ENCODE measurements around the gene SORCS1. TPM values are rescaled to one million over a fixed set of nuclear protein-coding genes. Genes with fewer than 3 reads are reported as not detected.

The SORCS1 gene
- total RNA-seq, 2 experiments from 2014 or later, result not detected

DNA sequence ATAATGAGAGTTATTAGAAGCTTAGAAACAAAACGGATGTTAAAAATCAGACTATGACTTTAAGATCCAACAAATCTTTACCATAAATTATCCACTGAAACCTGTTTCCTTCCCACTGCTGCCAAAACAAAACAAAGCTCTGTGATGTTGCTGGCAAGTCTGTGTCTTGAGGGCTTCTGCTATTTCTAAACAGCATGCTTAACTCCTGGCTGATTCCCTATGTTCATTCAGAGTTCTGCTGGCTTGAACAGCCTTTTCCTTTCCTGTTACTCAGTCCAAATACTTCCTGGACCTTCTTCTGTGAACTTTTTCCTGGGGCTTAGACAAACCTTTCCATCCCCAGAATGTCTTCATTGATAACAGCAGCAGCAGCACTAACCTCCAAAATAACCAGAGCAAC is 448.1 kb downstream of the SORCS1 start:
- TF ChIP-seq, protein P1, sequence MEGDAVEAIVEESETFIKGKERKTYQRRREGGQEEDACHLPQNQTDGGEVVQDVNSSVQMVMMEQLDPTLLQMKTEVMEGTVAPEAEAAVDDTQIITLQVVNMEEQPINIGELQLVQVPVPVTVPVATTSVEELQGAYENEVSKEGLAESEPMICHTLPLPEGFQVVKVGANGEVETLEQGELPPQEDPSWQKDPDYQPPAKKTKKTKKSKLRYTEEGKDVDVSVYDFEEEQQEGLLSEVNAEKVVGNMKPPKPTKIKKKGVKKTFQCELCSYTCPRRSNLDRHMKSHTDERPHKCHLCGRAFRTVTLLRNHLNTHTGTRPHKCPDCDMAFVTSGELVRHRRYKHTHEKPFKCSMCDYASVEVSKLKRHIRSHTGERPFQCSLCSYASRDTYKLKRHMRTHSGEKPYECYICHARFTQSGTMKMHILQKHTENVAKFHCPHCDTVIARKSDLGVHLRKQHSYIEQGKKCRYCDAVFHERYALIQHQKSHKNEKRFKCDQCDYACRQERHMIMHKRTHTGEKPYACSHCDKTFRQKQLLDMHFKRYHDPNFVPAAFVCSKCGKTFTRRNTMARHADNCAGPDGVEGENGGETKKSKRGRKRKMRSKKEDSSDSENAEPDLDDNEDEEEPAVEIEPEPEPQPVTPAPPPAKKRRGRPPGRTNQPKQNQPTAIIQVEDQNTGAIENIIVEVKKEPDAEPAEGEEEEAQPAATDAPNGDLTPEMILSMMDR (IDR thresholded peaks at IDR 0.05), result no peak
- no peak for ATAC-seq (ENCODE audit: poor library complexity)
- intact Hi-C loops (cut with DNase I, micrococcal nuclease), result no loop called here
- no peaks in the 10 kb centered on the region for H3K36me3 Mint-ChIP-seq (ENCODE audit: low read depth)
- no peak overlapping the region for H3K27ac Mint-ChIP-seq
- H3K27me3 ChIP-seq (ENCODE audit: control insufficient read depth in 1 of 2, insufficient read depth in 2 of 2, low read length in 2 of 2), result no peaks in the 10 kb centered on the region
- H3K9me3 ChIP-seq (ENCODE audit: control insufficient read depth in 1 of 2, insufficient read depth in 1 of 2, low read length in 2 of 2), result peaks cover 0 to 6% of the 10 kb centered on the region in 2 experiments
- H3K4me1 Mint-ChIP-seq (ENCODE audit: low read depth), result no peaks in the 10 kb centered on the region
- no peak for DNase-seq
- CTCF ChIA-PET, result no interaction called here
- H3K4me3 ChIP-seq (ENCODE audit: low read length), result no peak overlapping the region
- H3K9me3 Mint-ChIP-seq, result peaks cover 3% of the 10 kb centered on the region
- no peaks in the 10 kb centered on the region for H3K27me3 Mint-ChIP-seq
- no peaks in the 10 kb centered on the region for H3K4me1 ChIP-seq (ENCODE audit: insufficient read depth, low read length)
- H3K27ac ChIP-seq (ENCODE audit: low read depth in 1 of 2, low read length in 2 of 2), result no peak overlapping the region
- no peak overlapping the region for H3K4me3 Mint-ChIP-seq
- POLR2A ChIA-PET, result no interaction called here
- H3K36me3 ChIP-seq (ENCODE audit: insufficient read depth, low read length), result no peaks in the 10 kb centered on the region

DNA sequence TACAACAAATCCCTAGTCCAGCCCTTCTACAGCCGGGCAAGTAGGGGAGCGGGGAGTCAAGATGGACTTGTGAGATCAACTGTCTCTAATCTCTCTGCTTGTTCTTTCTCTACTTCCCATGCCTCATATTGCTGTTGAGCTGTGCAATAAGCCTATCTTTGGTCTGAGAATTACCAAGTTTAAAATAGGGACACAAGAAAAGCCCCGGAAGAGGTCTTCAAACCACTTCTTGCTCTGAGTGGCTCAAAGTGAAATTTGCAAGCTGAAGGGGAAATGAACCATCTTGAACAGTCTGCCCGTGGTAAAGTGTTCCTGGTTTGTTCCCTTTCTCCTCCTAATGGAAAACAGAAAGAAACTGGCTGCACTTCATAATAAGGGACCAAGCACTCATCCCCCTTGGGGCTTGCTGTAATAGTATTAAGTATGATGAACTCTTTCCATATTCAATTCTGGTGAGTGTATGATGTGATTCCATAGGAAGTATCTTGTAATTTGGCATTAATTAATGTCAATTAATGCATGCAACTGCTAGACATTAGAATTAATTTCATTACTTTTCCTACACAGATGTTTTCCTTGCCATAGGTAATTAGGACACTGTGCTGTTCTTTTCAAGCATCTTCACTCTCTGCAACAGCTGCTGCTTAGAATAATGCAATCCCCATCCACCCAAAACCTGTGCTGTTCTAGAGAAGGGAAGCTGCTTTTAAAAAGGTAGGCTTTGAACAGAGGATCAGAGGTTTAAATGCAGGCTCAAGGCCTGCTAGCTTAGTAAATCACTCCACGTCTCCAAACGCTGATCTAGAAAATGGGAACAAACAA is 449.6 kb downstream of the SORCS1 start:
- Histone ChIP-seq H3K9me3 (ENCODE audit: control insufficient read depth in 1 of 2, insufficient read depth in 1 of 2, low read length in 2 of 2) (peaks cover 0 to 6% of the 10 kb centered on the region in 2 experiments), H3K36me3 (ENCODE audit: insufficient read depth, low read length) (no peaks in the 10 kb centered on the region), H3K27ac (ENCODE audit: low read depth in 1 of 2, low read length in 2 of 2) (no peak overlapping the region), H3K4me1 (ENCODE audit: insufficient read depth, low read length) (no peaks in the 10 kb centered on the region), H3K4me3 (ENCODE audit: low read length) (no peak overlapping the region), H3K27me3 (ENCODE audit: control insufficient read depth in 1 of 2, insufficient read depth in 2 of 2, low read length in 2 of 2) (no peaks in the 10 kb centered on the region)
- H3K9me3 Mint-ChIP-seq, result peaks cover 2% of the 10 kb centered on the region
- H3K4me1 Mint-ChIP-seq (ENCODE audit: low read depth), result no peaks in the 10 kb centered on the region
- TF ChIP-seq, protein P1 (IDR thresholded peaks at IDR 0.05), result no peak
- DNase-seq (no peak), ATAC-seq (ENCODE audit: poor library complexity) (no peak)
- intact Hi-C loops (cut with DNase I, micrococcal nuclease), result no loop called here
- no peak overlapping the region for H3K4me3 Mint-ChIP-seq
- no peak overlapping the region for H3K27ac Mint-ChIP-seq
- H3K27me3 Mint-ChIP-seq, result peaks cover 4% of the 10 kb centered on the region
- ChIA-PET CTCF (no interaction called here), POLR2A (no interaction called here)
- no peaks in the 10 kb centered on the region for H3K36me3 Mint-ChIP-seq (ENCODE audit: low read depth)

DNA sequence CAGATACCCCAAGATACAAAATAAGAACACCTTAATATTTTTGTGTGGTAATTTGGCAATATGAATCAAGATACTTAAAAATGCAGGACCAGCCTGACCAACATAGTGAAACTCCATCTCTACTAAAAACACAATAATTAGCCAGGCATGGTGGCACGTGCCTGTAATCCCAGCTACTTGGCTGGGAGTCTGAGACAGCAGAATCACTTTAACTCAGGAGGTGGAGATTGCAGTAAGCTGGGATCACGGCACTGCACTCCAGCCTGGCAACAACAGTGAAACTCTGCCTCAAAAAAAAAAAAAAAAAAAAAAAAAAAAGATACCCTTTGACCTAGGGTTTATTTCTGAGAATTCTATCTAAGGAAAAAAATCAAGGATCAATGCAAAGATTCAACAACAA is 450.7 kb downstream of the SORCS1 start:
- Histone ChIP-seq H3K27ac (ENCODE audit: low read depth in 1 of 2, low read length in 2 of 2) (no peak overlapping the region), H3K4me3 (ENCODE audit: low read length) (no peak overlapping the region), H3K27me3 (ENCODE audit: control insufficient read depth in 1 of 2, insufficient read depth in 2 of 2, low read length in 2 of 2) (no peaks in the 10 kb centered on the region), H3K4me1 (ENCODE audit: insufficient read depth, low read length) (no peaks in the 10 kb centered on the region), H3K9me3 (ENCODE audit: control insufficient read depth in 1 of 2, insufficient read depth in 1 of 2, low read length in 2 of 2) (no peaks in the 10 kb centered on the region), H3K36me3 (ENCODE audit: insufficient read depth, low read length) (no peaks in the 10 kb centered on the region)
- DNase-seq, result no peak
- Mint-ChIP-seq H3K27ac (no peak overlapping the region), H3K27me3 (peaks cover 4% of the 10 kb centered on the region), H3K4me3 (no peak overlapping the region), H3K36me3 (ENCODE audit: low read depth) (no peaks in the 10 kb centered on the region), H3K4me1 (ENCODE audit: low read depth) (no peaks in the 10 kb centered on the region), H3K9me3 (no peaks in the 10 kb centered on the region)
- ChIA-PET CTCF (no interaction called here), POLR2A (no interaction called here)
- ATAC-seq (ENCODE audit: poor library complexity), result no peak
- TF ChIP-seq, protein P1 (IDR thresholded peaks at IDR 0.05), result no peak
- intact Hi-C loops (cut with DNase I, micrococcal nuclease), result no loop called here

Data from CD4-positive, alpha-beta T cell (primary cell).